Brain pericyte (primary cell): ENCODE measurements around the gene TCEANC2.
"Not testable (repeated sequence)": the region's sequence is repeated elsewhere in the genome, so short reads cannot be mapped to it uniquely, and the experiment has no call there.

Source experiments
- DNase-seq: peaks from one replicate; pipeline ENCODE4 v3.0.0-alpha.2; 2012; ENCODE audit warnings: low read depth, low spot score

Gene TCEANC2

GRCh38 chr1:54027848-54028247 lies 25.6 kb upstream of the TCEANC2 start:
- no peak for DNase-seq

DNA sequence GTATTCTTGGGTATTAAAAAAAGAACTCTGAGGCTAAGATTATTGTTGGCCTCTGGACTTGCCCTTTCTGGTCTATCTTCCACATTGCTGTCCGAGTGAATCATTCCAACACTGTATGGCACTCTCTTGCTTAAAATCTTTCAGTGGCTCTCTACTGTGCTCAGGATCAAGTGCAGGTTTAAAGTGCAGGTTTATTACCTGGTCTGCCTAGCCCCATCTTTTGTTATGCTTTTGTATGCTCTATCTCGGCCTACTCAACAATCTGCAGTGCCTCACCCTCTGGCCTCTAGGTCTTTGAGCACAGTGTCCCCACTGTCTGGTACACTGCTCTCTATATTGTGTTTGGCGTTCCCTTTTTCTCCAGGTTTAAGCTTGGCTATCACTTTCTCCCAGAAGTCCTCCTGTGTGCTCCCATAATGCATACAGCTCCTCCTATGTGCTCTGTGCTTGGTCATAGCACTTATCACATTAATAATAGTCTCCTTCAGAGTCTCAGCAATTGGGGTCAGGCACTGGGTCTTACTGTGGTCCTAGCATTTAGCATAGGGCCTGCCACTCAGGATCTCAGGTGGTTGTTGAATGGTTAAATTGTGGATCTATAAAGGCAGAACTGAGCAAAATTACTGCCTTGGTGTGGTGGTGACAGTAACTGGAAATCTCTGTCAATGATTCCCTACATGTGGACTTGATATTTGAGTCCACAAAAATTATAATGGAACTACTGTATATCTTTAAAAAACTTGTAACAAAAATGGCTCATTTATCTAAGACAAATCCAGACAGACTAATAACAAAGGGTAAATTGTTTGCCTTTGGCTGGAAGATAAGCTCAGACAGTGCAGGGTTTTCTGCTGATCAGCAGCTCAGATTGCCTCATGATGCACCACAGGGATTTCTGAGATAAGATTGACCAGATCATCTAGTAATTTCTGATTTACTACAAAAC lies 24.8 kb upstream of the TCEANC2 start:
- no peak for DNase-seq

GRCh38 chr1:54037476-54037875 lies 15.9 kb upstream of the TCEANC2 start:
- DNase-seq, result no peak

DNA sequence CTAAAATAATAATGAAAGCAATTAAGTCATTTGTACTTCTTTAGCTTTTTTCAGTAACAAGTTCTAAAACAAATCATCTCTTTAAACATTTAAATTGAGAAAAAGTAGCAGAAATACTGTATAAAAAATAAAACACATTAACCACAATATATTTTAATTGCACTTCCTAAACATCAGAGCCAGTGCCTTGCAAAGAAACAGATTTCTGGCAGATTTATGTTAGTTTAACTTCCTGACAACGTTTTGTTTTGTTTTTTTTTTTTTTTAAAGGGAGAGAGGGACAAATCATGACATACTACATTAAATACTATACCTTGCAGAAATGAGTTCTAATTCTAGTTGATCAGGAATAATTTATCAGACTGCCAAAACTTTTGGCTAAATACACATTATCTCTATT lies 11.6 kb upstream of the TCEANC2 start:
- no peak for DNase-seq

GRCh38 chr1:54045496-54045895 lies 7.9 kb upstream of the TCEANC2 start:
- no peak for DNase-seq

DNA sequence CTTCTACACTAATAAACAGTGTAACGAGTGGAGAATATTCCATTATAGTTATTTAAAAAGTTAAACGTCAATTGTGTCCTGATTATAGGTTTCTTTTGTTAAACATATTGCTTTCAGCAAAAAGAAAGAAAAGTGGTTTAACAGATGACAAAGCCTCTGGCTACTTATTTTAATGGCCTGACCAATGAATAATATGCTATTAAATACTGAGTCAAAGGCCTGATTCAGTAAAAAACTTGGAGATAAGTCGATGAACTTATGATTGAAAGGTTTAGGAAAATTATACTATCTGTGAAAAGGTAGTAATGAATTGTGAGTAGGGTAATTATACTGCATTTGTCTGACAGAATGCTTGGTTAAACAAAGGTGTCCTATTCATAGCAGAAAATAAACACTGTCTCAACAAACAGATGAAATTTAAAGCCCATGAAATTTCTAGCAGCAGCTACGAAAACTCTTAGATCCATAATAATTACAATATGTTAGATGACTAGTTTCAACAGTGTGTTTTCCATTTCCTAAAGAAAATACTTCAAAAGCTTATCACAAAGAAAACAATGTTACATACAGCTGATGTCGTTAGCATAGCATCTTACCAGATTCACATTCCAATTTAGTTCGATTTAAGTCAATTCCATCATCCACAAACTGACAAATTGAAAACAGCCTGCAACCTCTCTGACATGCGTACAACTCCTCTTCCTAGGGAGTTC lies 6.6 kb upstream of the TCEANC2 start:
- no peak for DNase-seq

DNA sequence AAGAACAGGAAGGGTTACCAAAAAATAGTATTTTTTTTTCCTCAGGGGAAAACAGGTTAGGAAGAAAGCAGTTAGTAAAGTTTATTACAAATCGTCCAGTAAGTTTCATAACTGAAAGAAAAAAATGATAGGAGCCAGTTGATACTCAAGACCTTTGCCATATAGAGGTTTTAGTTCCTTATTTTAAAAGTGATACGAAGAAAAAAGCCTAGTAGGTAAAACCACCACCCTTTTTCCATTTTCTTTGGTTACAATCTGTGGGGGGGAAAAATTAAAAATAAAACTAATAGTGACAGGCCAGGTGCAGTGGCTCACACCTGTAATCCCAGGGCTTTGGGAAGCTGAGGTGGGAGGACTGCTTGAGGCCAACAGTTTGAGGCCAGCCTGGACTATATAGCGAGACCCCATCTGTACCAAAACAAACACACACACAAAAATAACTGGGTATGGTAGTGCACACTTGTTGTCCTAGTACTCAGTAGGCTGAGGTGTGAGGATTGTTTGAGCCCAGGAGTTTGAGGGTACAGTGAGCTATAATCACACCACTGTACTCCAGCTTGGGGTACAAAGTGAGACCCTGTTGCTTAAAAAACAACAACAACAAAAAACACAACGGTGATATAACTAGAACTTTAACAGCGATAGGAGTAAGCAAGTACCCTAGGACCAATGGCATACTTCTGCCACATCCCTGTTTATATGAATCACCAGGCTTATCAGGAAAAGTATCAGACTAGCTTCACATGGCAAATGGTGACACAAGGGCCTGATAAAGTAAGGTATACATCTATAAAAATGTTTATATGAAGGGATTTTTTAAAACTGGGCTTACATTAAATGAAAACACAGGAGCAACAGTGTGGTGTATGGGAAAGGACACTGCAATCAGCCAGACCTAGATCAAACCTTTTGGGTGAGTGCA lies 5.8 kb upstream of the TCEANC2 start:
- no peak for DNase-seq

- DNase-seq, result not testable (repeated sequence)
These were observed 3.0 kb upstream of the TCEANC2 start for GRCh38 chr1:54050435-54050834.

- DNase-seq, result no peak
These were observed 1.4 kb upstream of the TCEANC2 start for GRCh38 chr1:54051933-54052430.

DNA sequence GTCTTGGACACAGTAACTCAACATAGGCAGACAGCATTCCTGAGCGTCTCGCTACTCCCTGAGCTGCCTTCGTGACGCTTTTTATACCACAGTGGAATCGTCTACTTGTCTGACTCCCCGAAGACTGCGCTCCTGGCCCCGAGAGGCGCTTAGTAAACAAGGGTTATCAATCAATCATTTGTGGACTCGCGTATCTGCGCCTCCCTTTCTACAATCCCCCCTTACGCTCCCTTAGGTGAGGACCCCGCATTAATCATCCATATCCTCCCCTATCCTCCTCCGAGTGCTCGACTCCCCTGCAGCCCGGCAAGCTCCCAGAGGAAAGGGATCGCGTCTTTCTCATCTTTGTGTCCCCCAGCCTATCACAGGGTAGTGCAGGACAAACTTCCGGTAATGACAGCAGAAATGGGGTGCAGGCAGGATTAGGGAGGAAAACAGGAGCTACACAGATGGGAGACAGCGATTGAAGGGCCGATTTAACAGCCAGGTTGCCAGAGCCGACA lies 926 bp upstream of the TCEANC2 start:
- DNase-seq, result no peak

DNA sequence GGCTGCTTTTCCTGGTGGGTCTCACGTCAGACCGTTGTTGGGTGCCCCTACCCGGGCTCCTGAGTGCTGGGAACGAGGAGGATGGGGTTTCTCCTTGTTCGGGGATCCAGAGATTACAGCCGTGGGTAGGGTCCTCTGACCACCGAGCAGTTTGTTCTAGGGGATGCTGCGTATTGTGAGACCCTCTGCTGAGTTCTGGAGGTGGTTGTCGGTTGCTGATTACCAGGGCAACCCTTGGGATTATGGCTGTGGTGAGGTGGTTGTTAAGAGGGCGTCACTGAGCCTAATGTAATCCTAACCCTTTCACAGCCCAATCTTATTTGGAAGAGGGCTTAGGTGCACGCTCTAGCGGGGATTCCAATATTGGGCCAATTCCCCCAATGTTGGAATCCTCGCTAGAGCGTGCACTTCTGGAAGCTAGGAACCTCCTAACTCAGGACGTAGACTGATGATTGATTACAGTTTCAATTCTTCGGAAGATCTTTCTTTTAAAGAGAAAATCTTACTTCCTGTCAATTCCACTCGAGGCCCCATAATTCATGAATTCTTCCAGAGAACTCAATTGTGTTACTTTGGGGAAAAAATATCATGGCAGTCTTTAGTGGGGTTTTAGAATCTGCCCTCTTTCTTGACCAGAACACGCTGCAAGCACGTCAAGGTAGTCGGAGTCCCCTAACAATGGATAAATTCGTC lies 483 bp downstream of the TCEANC2 start:
- DNase-seq, result no peak

GRCh38 chr1:54054438-54054749 lies 986 bp downstream of the TCEANC2 start:
- no peak for DNase-seq

- DNase-seq, result no peak
These were observed 10.9 kb downstream of the TCEANC2 start for GRCh38 chr1:54064299-54064698.

- DNase-seq, result no peak
These were observed 16.4 kb downstream of the TCEANC2 start for GRCh38 chr1:54069791-54070170.

- peak; percentile 31 for DNase-seq
These were observed 16.9 kb downstream of the TCEANC2 start for GRCh38 chr1:54070171-54070837.

DNA sequence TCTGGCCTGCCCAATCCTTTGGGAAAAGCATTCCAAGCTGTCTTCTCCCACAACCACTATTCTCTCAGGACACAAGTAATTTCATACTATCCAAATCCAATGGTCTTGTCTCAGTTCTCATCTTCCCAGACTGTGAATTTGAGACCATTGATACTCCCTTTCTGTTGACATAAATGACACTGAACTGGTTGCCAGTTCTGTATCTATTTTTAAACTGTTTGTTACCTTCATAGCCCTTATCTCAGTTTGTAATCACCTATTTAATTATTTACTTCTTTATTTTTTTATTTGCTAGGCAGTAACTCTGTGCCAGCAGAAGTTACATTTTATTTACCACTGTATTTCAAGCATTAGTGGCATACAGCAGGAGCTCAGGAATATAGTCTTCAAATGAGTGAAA lies 24.0 kb downstream of the TCEANC2 start:
- DNase-seq, result no peak

- DNase-seq, result no peak
These were observed 27.2 kb downstream of the TCEANC2 start for GRCh38 chr1:54080598-54081049.

GRCh38 chr1:54081306-54082270 lies 28.2 kb downstream of the TCEANC2 start:
- no peak for DNase-seq

DNA sequence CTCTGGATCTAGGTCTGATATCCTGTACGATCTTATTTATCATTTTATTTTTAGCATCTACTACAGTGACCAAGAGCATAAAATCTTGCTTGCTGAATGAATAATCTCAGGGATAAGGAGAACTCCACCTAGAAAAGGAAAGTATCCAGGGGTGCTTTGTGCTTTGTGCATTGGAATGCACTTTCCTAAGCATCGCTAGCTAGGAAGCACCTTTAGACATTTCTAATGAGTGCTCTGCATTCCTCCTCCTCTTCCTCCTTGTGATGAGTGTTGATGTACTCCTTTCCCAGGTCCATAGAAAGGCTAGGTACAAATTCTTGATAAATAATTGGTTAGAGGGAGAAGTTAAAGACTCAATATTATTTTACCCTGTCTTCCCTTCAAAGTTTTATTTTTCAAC lies 31.4 kb downstream of the TCEANC2 start:
- no peak for DNase-seq
